EH (cell line): Measurements from ENCODE around the gene CREB3.

Source experiments
- DNase-seq: peaks from one replicate; pipeline ENCODE4 v3.0.0-alpha.2; 2015; ENCODE audit warnings: low read depth

The CREB3 gene

GRCh38 chr9:35749515-35750255 lies 17.2 kb downstream of the CREB3 start:
- DNase-seq = peak; percentile 22

- no peak for DNase-seq
These were observed 17.7 kb downstream of the CREB3 start for GRCh38 chr9:35750256-35750531.

- no peak for DNase-seq
These were observed 21.0 kb downstream of the CREB3 start for GRCh38 chr9:35753466-35753865.

GRCh38 chr9:35754264-35754663 lies 21.8 kb downstream of the CREB3 start, which contains the start of gene MSMP:
Gene MSMP, minus strand, starts transcription at chr9:35754276. Its CDS starts 147 bp downstream, at chr9:35754129.
- DNase-seq = no peak

GRCh38 chr9:35755071-35755470 lies 22.6 kb downstream of the CREB3 start:
- no peak for DNase-seq

- peak; percentile 22 for DNase-seq
These were observed 24.1 kb downstream of the CREB3 start for GRCh38 chr9:35756275-35757225.

- peak; percentile 12 for DNase-seq
These were observed 24.9 kb downstream of the CREB3 start for GRCh38 chr9:35757226-35757891.

GRCh38 chr9:35757892-35758275 lies 25.4 kb downstream of the CREB3 start:
- DNase-seq = no peak

GRCh38 chr9:35758475-35759050 lies 26.1 kb downstream of the CREB3 start:
- peak; percentile 4 for DNase-seq

- no peak for DNase-seq
These were observed 27.3 kb downstream of the CREB3 start for GRCh38 chr9:35759795-35760194.

GRCh38 chr9:35760651-35761050 lies 28.2 kb downstream of the CREB3 start:
- DNase-seq = peak; percentile 60

GRCh38 chr9:35763181-35763580 lies 30.7 kb downstream of the CREB3 start:
- DNase-seq = no peak

GRCh38 chr9:35763803-35764202 lies 31.3 kb downstream of the CREB3 start:
- DNase-seq = no peak

- no peak for DNase-seq
These were observed 34.5 kb downstream of the CREB3 start for GRCh38 chr9:35766997-35767396.

- DNase-seq = no peak
These were observed 35.0 kb downstream of the CREB3 start for GRCh38 chr9:35767458-35767857.

- DNase-seq = no peak
These were observed 37.3 kb downstream of the CREB3 start for GRCh38 chr9:35769763-35770162.

GRCh38 chr9:35771075-35771433 lies 38.6 kb downstream of the CREB3 start:
- DNase-seq = no peak

GRCh38 chr9:35771534-35771933 lies 39.1 kb downstream of the CREB3 start:
- no peak for DNase-seq

GRCh38 chr9:35771943-35772342 lies 39.5 kb downstream of the CREB3 start:
- no peak for DNase-seq

GRCh38 chr9:35774907-35775635 lies 42.6 kb downstream of the CREB3 start:
- DNase-seq = peak; percentile 24

GRCh38 chr9:35776018-35776417 lies 43.6 kb downstream of the CREB3 start:
- no peak for DNase-seq

GRCh38 chr9:35778496-35778895 lies 46.0 kb downstream of the CREB3 start:
- no peak for DNase-seq
